Activated CD4-positive, alpha-beta T cell treated with anti-CD3 and anti-CD28 coated beads, Interleukin-2, amount 50 U/mL, for 24 hours (primary cell): ENCODE results near the gene ARFGEF2.
"Not testable (repeated sequence)": the region's sequence is repeated elsewhere in the genome, so short reads cannot be mapped to it uniquely, and the experiment has no call there.

Experiments used
- DNase-seq, 2 donors: peaks; one replicate each; pipeline ENCODE4 v3.0.0-alpha.2; 2020; ENCODE audit warnings: low read depth in 1 of 2, low spot score in 1 of 2

Gene ARFGEF2

DNA sequence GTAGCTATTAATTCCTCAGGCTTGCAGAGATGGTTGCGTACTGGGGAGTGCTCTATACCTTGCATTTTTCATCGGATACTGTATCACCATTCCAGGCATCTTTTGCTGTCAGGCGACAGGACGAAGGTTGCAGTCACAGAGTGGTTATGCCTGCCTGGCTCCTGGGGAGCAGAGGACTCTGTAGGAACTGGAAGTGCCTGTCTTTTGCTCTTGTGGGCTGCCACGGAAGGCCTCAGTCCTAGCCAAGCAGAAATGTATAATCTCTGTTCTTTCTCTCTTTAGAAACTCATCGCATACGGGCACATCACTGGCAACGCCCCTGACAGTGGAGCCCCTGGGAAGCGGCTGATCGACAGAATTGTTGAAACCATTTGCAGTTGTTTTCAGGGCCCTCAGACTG, 29.5 kb downstream of the ARFGEF2 start:
- no peak for DNase-seq

DNA sequence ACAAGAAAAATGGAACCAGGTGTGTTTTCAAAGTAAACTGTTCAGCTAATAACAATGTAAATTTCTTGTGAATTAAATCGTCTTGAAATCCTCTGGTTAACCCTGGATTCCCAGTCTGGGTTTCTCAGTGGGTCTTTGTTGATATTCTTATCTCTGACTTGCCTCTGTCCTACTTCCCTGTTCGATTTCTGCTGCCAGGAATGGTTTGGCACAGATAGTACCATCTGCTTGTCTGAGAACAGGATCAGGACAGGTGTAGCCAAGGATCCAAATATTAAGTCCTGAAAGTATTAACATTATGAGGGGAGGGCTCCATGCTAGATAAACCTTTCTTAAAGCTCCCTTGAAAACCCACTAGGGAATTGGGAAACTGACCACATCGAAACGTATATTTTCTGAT, 30.1 kb downstream of the ARFGEF2 start:
- no peak for DNase-seq

DNA sequence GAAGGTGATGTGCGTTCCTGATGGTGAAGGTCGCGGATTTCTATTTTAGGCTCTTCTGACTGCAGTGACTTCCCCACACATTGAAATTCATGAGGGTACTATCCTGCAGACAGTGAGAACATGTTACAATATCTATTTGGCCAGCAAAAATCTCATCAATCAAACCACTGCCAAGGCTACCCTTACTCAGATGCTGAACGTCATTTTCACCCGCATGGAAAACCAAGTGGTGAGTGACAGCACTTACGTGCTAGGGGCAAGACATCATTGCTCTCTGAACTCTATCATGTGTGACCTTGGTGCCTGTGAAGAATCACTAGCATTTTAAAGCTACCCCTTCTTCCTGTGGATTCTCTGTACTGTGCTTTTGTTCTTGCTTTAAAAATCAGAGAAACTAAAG, 31.1 kb downstream of the ARFGEF2 start:
- DNase-seq: no peak

- no peak for DNase-seq
These were observed 32.1 kb downstream of the ARFGEF2 start for GRCh38 chr20:48953653-48954052.

GRCh38 chr20:48956052-48956451, 34.5 kb downstream of the ARFGEF2 start:
- DNase-seq: no peak

GRCh38 chr20:48957053-48957481, 35.6 kb downstream of the ARFGEF2 start:
- DNase-seq: no peak

DNA sequence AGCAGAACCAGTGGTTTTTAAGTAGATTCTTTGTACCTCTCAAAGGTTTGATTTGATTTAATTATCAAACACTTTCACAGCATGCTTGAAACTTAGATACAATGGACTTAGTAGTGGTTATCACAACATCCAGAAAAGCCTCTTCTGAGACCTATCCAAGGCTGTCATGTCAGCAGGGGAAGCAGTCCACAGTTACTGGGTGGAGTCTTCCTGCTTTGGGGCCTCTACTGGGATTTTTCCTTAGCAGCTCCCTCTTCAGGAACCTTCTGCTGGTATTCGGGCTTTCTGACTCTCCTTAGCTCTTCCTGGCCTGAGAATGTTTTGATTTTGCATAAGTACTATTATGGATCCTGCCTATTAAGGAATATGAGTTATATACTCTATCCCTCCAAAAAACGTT, 36.0 kb downstream of the ARFGEF2 start:
- DNase-seq: no peak

GRCh38 chr20:48958743-48959142, 37.2 kb downstream of the ARFGEF2 start:
- DNase-seq: no peak

- DNase-seq: no peak
These were observed 38.5 kb downstream of the ARFGEF2 start for GRCh38 chr20:48959899-48960550.

- no peak for DNase-seq
These were observed 40.9 kb downstream of the ARFGEF2 start for GRCh38 chr20:48962421-48962820.

DNA sequence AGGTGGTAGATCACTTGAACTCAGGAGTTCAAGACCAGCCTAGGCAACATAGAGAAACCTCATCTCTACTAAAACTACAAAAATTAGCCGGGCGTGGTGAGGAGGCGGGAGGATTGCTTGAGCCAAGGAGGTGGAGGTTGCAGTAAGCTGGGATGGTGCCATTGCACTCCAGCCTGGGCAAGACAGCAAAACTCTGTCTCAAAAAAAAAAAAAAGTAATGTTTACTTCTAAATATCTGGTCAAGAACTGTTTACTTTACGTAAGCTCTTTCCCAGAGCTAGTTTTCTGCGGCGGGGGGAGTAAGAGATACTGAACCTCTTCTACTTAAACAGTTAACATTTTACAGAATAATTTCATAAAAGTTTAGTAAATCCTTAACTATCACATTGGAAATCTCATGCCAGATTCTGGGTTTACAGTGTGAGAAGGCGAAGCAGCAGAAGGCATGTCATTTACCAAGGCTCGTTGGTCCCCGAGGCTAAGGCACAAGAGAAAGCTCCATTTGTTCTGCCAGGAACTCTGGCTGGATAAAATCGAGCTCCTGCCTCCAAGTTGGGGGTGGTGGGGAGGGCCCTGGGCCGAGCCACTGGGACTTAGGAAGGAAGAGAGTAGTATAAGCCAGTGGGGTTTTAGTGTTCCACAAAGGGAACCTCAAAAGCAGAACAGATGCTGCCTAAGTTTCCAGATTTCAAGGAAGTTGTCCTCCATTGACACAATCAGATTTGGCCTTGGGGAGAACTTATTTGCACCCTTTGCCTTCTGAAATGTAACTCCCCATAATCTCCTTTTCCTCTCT, 41.7 kb downstream of the ARFGEF2 start:
- no peak for DNase-seq

GRCh38 chr20:48965189-48965910, 43.8 kb downstream of the ARFGEF2 start:
- no peak for DNase-seq

- no peak for DNase-seq
These were observed 49.3 kb downstream of the ARFGEF2 start for GRCh38 chr20:48970681-48971365.

- no peak for DNase-seq
These were observed 50.4 kb downstream of the ARFGEF2 start for GRCh38 chr20:48971956-48972355.

DNA sequence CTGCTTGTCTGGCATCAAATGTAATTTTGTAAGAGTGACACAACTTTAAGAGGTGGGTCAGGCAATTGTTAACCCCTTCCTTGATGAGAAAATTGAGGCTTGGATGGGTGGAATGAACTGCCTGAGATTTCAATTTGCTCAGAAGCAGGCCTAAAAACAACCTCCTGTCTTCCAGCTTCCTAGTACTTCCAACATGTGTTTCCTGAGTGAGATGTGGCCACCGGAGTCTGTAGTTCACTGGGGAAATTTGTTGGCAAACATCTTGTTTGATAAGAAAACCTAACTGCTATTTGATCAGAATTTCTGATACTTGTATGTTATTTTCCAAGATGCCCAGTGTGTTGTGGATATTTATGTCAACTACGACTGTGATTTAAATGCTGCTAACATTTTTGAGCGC, 51.3 kb downstream of the ARFGEF2 start:
- DNase-seq: no peak

- no peak for DNase-seq
These were observed 54.4 kb downstream of the ARFGEF2 start for GRCh38 chr20:48975955-48976354.

DNA sequence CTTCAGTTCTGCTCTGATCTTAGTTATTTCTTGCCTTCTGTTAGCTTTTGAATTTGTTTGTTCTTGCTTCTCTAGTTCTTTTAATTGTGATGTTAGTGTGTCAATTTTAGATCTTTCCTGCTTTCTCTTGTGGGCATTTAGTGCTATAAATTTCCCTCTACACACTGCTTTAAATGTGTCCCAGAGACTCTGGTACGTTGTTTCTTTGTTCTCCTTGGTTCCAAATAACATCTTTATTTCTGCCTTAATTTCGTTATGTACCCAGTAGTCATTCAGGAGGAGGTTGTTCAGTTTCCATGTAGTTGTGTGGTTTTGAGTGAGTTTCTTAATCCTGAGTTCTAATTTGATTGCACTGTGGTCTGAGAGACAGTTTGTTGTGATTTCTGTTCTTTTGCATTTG, 58.5 kb downstream of the ARFGEF2 start:
- not testable (repeated sequence) for DNase-seq

- DNase-seq: no peak
These were observed 62.2 kb downstream of the ARFGEF2 start for GRCh38 chr20:48983423-48984400.

DNA sequence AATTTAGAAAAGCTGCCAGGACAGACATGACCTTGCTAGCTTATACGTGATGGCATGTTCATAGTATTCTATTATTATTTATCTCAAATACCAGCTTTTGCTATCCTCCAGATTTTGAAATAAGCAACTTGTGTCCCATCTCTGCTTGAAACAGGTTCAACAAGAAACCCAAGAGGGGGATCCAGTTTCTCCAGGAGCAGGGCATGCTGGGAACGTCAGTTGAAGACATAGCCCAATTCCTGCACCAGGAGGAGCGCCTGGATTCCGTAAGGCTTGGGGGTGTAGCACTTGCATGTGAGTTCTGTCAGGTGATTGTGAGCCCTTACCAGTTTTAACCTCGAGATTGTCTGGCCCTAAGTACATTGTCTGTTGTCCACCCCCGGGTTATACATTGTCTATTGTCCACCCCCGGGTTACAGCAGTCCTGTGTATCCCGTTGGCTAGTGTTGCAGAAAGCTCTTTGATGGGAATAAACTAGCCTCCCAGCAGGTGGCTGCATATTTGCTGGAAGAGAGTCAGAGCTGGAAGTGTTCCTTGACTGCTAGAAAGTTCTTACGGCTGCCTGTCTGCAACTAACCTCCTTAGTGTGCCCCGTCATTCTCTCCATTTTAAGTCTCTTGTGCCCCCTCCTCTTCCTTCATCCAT, 63.2 kb downstream of the ARFGEF2 start:
- DNase-seq: no peak

GRCh38 chr20:48986899-48987298, 65.4 kb downstream of the ARFGEF2 start:
- DNase-seq: no peak
